ENCODE results near the gene MCUR1. TPM values are rescaled to one million over a fixed set of nuclear protein-coding genes. Genes with fewer than 3 reads are reported as not detected.
"Not testable (repeated sequence)": the region's sequence is repeated elsewhere in the genome, so short reads cannot be mapped to it uniquely, and the experiment has no call there.

Gene MCUR1
- total RNA-seq, 2 donors from 2014 or later: 14.3 to 24.2 TPM

DNA sequence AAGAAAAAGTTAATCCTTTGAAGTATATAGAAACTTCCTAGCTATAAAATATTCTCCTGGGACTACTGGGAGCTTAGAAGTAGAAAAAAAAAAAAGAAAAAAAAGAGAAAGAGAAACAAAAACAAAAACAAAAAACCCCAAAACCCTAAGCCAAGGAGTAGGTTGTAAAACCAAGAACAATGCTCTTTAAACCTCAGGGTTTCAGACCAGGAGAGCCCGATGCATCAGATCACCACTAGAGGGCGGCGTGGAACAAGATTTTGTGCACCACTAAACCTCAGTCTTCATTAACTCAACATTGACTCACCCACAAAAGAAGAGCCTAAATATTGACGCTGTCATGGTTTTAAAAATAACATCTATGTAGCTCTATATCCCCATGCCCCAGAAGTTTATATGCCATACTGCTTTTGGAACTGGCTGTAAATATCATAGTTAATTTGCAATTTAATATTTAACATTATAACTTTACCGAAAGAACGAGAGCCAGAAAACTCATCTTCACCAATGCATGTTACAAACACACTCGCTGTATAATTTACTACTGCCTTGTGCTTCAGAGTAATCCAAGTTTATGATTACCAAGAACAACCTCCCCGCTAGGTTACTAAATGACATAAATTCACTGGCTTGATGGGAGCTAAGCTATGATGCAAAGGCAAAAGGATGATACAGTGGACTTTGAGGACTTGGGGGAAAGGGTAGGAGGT, 19.2 kb downstream of the MCUR1 start:
- intact Hi-C loops (cut with DNase I): no loop called here
- peak; percentile 93 for DNase-seq (ENCODE audit: low spot score)

DNA sequence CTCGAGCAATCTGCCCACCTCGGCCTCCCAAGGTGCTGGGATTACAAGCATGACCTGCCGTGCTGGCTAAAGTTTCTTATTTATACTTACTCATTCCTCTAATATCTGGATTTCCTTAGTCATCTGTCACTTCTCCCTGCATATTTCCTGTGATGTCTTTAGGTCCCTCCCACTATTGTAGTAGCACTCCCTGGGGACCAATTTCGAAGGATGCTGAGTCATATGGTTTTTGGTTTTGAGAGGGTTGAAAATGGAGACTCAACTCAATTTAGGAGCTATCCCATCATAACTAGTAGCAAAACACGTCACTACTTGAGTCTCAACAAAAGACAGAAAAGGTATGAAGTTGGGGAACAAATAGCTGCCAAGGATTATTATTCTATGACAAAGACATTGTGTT, 20.2 kb downstream of the MCUR1 start:
- DNase-seq (ENCODE audit: low spot score): no peak
- intact Hi-C loops (cut with DNase I): no loop called here

DNA sequence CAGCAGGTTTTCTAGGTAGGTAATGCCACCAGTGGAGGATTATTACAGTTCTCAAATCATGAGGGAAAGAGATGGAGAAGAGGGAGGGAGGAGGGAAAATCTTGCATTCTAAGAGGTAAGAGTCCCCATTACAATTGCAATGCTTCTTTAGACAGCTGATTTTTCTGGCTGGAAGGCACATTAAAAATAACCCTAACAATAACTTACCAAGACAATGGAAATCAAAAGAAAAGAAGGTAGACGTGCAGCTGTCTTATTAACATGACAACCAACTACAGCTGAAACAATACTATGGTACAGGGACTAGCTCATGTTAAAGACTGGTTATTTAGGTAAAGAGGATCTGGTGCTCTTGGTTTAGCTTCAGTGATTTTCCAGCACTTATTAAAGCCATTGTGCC, 24.6 kb downstream of the MCUR1 start:
- intact Hi-C loops (cut with DNase I): loop anchor here in 1 of 2 donors (10.0 kb wide), 1 partner anchor 75 kb away; the partner anchor contains the start of gene RANBP9
- DNase-seq (ENCODE audit: low spot score): no peak

DNA sequence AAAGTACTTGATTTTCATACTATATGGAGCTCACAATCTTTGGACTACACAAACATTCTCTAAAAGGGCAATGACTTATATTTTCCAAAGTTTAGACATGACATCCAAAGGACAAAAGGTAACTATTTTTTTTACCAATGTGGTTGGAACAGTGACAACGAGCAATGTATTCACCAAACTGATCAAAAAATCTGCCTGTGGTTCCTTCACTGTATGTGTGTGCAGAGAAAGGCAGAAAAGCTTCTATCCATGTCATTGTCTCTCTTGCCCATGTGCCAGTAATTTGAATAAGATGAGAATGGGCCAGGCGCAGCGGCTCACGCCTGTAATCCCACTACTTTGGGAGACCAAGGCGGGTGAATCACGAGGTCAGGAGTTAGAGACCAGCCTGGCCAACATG, 25.5 kb downstream of the MCUR1 start:
- no peak for DNase-seq (ENCODE audit: low spot score)
- intact Hi-C loops (cut with DNase I): loop anchor here in 1 of 2 donors (10.0 kb wide), 1 partner anchor 74 kb away; the partner anchor contains the start of gene RANBP9

DNA sequence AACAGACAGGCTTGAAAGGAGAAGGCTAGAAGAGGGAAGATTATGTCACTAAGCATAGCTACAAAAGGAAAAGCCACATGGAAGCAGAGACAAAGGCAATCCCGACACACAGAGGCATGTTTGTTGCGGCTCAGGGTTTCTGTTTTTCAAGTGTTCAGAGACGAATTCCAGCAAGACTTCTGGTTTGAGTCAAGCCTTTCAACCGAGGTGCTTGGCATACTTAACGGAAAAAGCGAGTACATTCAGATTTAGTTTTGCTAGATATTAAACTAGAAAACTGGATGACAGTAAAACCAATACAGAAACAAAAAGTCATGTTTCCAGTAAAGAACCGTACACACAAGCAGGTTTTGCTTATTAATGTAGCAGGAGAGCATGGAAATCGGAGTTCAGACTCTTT, 27.2 kb downstream of the MCUR1 start:
- intact Hi-C loops (cut with DNase I): loop anchor here in 1 of 2 donors (10.0 kb wide), 1 partner anchor 72 kb away; the partner anchor contains the start of gene RANBP9

DNA sequence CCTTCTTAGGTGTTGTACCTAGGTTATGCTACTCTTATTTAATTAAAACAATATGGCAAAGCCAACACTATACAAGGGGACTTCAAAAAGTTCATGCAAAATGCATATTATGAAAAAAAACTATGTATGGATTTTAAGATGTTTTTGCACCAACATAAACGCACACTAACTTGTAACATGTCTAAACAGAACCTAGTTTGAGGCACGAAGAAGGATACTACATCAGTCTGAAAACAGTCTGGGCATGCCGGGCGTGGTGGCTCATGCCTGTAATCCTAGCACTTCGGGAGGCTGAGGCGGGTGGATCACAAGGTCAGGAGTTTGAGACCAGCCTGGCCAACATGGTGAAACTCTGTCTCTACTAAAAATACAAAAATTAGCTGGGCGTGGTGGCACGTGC, 34.2 kb downstream of the MCUR1 start:
- intact Hi-C loops (cut with DNase I): loop anchor here in 1 of 2 donors (10.0 kb wide), 1 partner anchor 65 kb away; the partner anchor contains the start of gene RANBP9
- DNase-seq (ENCODE audit: low spot score): not testable (repeated sequence)

More for the DNA sequence above, 27.2 kb downstream of the MCUR1 start:
- DNase-seq (ENCODE audit: low spot score): no peak

DNA sequence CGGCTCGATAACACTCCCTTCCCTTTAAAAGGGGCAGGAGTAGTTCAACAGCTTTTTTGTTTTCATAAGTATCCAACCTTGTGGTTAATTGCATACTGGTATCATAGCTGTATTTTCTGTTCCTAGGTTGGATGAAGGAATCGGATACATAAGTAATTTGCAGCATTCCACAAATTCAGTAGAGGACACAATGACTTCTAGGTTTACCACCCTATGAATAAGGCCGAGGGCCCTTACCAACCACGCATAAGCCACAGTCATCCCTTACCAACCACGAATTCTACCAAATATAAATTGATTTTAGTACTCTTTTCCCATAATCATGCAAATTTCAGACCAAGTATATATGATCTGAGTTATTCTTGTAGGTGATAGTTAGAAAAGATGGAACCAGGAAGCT, 36.3 kb downstream of the MCUR1 start:
- intact Hi-C loops (cut with DNase I): no loop called here
- no peak for DNase-seq (ENCODE audit: low spot score)

DNA sequence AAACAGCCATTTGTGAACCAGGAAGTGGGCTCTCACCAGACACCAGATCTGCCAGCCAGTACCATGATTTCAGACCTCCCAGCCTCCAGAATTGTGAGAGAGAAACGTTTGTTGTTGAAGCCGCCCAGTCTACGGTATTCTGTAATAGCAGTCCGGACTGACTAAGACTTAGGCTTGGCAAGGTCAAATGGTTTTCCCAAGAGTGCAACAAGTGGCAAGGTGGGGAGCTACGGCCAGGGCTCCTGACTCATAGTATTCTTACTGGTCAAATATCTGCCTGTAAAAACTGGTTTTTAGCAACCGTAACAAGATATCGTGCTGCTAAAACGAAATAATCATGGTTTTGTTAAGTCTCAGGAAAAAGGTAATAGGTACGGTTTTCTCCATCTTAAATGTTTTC, 37.8 kb downstream of the MCUR1 start:
- DNase-seq (ENCODE audit: low spot score): no peak
- intact Hi-C loops (cut with DNase I): no loop called here

DNA sequence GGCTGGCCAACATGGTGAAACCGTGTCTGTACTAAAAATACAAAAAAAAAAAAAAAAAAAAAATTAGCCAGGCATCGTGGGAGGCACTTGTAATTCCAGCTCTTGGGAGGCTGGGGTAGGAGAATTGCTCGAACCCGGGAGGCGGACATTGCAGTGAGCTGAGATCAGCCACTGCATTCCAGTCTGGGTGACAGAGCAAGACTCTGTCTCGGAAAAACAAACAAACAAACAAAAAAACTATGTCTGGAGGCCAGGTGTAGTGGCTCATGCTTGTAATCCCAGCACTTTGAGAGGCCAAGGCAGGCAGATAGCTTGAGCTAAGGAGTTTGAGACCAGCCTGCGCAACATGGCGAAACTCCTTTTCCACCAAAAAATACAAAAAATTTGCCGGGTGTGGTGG, 38.9 kb downstream of the MCUR1 start:
- intact Hi-C loops (cut with DNase I); DNase-seq (ENCODE audit: low spot score): not testable (repeated sequence)

DNA sequence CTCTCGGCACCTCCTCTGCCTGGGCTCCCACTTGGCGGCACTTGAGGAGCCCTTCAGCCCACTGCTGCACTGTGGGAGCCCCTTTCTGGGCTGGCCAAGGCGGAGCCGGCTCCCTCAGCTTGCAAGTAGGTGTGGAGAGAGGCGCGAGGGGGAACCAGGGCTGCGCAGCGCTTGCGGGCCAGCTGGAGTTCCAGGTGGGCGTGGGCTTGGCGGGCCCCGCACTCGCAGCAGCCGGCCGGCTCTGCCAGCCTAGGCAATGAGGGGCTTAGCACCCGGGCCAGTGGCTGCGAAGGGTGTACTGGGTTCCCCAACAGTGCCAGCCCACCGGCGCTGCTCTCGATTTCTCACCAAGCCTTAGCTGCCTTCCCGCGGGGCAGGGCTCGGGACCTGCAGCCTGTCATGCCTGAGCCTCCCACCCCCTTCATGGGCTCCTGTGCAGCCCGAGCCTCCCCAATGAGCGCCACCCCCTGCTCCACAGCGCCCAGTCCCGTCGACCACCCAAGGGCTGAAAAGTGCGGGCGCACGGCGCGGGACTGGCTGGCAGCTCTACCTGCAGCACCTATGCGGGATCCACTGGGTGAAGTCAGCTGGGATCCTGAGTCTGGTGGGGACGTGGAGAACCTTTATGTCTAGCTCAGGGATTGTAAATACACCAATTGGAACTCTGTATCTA, 41.9 kb downstream of the MCUR1 start:
- DNase-seq (ENCODE audit: low spot score); intact Hi-C loops (cut with DNase I): not testable (repeated sequence)

DNA sequence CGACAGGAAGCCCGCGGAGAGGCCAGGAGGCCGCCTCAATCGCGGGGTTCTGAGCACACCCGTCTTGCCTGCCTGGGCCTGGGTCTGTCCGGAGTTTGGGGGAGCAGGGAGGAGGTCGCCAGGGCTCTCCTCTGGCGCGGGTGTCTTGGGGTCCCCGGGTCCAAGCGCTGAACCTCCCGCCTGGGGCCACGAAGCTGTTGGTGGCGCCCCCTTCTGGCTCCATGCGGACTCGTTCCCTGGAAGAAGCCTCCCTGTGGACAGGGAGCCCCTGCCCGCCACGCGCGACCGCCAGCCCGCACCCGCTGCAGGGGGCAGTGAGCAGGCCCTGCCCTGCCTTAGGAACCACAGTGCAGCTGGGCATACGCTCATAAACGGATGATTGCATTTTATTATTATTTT, 44.7 kb downstream of the MCUR1 start:
- intact Hi-C loops (cut with DNase I): no loop called here
- no peak for DNase-seq (ENCODE audit: low spot score)

DNA sequence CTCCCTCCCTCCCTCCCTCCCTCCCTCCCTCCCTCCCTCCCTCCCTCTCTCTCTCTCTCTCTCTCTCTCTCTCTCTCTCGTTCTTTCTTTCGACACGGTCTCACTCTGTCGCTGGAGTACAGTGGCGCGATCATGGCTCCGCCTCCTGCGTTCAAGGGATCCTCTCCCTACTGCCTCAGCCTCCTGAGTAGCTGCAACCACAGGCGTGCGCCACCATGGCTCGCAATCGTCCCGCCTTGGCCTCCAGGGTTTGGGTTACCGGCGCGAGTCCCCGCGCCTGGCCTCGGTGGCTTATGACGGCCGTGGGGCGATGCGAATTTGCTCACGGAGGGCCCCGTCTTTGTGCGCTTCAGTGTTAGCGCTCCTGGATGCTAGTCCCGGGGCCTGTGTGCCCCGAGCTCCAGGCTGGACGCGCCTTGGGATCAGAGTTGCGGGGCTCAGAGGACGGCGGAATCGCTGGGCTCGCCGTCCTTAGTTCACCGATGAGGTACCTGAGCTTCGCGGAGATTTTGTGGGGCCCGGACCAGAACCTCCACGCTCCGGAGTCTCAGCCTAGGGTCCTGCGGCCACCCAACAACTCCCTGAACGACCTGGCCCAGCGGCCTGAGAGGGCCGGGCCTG, 45.2 kb downstream of the MCUR1 start:
- intact Hi-C loops (cut with DNase I): no loop called here
- DNase-seq (ENCODE audit: low spot score): no peak

DNA sequence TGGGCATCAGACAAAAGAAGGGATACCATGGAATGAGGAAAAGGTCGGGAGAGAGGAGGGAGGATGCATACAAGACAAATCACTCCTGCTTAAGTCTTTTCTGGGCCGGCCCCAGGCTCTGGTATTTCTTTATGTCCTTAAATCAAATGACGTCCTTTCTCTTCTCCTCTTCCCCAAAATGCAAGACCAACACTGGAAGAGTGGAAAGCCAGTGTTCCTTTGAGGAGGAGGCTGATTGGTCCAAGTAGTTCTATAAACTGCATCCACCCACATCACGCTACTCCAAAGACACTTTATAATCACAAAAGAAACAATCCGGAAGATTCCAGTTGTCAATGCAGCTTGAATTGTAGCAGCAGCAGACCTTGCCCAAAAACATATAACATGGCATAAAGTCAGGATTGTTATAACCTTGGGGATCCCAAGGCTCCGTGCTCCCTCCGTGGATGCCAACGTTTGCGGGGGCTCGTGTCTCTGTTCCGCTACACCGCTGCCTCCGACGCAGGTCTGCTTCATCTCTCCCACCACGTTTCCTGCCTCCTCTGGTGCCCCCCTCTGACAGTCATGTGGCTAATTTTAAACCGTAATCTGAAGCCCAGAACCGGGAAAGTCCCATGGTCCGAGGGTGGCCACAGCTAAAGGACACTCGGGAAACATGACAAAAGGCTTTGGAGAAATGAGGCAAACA, 47.1 kb downstream of the MCUR1 start:
- intact Hi-C loops (cut with DNase I): no loop called here
- no peak for DNase-seq (ENCODE audit: low spot score)

DNA sequence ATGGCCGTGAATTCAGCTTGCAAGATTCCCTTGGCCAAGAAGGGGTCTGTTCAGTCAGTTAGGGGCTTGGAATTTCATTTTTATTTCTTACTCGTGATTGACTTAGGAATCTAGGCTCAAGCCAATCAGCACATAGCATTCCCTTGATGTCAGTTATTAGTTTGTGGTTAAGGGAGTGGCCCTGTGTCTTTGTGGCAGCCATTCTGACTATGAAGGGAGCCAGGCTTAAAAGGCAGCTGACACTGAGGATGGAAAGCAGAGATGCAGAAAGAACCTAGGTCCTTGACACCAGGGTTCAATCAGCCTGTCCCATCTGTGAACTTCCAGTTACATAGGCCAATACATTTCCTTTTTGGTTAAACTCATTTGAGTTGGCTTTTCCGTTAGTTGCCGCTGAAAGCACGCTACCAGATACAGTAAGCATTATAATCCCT, 48.1 kb downstream of the MCUR1 start:
- intact Hi-C loops (cut with DNase I): no loop called here
- no peak for DNase-seq (ENCODE audit: low spot score)

DNA sequence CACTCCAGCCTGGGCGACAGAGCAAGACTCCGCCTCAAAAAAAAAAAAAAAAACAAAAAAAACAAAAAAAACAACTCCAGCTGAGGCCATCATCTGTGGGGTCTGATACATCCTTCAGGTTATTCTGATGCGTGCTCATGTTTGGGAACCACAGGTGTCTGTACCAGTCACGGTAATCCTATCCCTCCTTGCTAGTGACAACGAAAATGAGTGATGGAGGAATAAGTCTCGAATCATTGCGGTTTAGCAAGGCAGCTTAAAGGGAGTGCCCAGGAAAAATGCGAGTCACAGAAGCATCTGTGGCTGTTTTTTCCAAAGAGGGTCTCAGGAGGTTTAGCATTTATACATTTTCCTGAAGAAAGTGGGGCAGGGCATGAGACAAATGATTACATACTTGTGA, 48.8 kb downstream of the MCUR1 start:
- intact Hi-C loops (cut with DNase I): no loop called here
- DNase-seq (ENCODE audit: low spot score): no peak

DNA sequence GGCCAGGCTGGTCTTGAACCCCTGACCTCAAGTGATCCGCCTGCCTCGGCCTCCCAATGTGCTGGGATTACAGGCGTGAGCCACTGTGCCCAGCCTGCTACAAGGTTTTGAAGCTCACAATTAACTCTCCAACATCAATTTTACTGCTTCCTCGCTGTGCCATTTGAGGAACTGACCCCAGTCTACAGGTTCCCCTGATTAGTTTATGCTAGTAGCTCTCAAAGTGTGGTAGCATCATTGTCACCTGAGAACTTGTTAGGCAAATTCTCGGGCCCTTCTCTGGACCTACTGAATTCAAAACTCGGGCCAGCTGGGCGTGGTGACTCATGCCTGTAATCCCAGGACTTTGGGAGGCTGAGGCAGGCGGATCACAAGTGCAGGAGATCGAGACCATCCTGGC, 49.4 kb downstream of the MCUR1 start:
- DNase-seq (ENCODE audit: low spot score): no peak
- intact Hi-C loops (cut with DNase I): no loop called here

DNA sequence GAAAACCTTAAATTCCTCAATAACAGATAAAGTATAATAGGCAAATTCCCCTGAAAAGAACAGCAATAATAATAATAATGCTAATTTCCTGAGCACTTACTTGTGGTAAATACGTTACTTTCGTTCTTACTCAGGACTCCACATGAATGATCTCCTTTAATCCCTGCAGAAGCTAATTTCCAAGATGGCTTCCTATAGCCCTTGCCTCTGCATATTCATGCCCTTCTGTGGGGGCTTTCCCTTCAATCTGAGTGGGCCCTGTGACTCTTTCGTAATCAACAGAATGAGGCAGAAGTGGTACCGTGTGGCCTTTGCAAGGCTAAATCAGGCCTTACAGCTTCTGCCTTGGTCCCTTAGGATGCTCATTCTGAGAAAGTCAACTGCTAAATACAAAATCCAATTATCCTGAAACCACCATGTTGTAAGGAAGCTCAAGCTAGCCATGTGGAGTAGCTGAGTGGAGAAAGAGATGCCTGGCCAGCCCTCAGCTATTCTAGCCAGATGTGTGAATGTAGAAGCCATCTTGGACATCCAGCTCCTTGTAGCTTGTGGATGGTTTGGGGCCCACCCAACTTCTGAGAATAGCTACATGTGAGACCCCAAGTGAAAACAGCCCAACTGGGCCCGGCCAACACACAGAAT, 50.5 kb downstream of the MCUR1 start:
- intact Hi-C loops (cut with DNase I): no loop called here
- DNase-seq (ENCODE audit: low spot score): no peak

DNA sequence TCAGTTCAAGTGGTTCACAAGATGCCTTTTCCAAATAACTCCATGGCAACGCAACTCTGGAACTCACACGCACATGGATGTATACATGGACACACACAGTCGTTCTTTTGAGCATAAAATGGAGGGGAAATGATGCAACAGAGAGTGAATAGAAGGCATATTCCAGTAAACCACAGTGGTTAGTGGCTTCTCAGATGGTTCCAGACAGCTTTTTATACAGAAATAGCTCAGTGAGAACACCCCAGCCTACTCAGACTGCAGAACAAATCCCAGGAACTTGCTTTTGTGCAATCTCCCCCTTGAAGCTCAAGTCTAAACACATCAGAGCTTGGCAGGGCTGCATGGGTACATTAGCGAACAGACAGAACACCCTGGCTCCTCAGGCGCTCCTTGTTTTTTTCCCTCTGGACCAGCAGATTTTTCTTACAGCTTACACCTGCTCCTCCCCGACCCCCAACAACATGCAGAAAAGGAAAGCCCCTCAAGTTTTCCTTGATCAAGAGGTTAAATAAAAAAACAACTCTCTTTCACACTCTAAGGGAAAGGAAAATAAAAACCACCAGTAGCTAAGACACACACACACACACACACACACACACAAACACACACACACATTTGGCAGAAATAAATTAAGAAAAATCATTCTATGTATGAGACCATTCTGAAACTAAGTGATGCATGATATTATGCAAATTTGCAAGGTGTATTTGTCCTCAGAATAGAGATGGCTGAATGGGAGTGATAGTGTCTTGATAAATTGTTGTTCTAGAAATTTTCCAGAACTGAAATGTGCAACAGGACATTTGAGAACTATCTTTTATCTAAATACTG, 51.5 kb downstream of the MCUR1 start:
- intact Hi-C loops (cut with DNase I): no loop called here
- no peak for DNase-seq (ENCODE audit: low spot score)

Measured in posterior vena cava (tissue), 2 donors.